GM21786 (cell line): ENCODE data around the gene ERFL.
"Not testable (repeated sequence)": the region's sequence is repeated elsewhere in the genome, so short reads cannot be mapped to it uniquely, and the experiment has no call there.

ENCODE experiments used
- ATAC-seq: cut with Tn5 transposase; IDR thresholded peaks from one replicate; pipeline ENCODE4 v1.9.1; 2021; ENCODE audit not compliant: unreplicated experiment

Gene ERFL

GRCh38 chr19:41879670-41880328, 48.5 kb downstream of the ERFL start:
- no peak for ATAC-seq

GRCh38 chr19:41879080-41879479, 49.2 kb downstream of the ERFL start:
- no peak for ATAC-seq

DNA sequence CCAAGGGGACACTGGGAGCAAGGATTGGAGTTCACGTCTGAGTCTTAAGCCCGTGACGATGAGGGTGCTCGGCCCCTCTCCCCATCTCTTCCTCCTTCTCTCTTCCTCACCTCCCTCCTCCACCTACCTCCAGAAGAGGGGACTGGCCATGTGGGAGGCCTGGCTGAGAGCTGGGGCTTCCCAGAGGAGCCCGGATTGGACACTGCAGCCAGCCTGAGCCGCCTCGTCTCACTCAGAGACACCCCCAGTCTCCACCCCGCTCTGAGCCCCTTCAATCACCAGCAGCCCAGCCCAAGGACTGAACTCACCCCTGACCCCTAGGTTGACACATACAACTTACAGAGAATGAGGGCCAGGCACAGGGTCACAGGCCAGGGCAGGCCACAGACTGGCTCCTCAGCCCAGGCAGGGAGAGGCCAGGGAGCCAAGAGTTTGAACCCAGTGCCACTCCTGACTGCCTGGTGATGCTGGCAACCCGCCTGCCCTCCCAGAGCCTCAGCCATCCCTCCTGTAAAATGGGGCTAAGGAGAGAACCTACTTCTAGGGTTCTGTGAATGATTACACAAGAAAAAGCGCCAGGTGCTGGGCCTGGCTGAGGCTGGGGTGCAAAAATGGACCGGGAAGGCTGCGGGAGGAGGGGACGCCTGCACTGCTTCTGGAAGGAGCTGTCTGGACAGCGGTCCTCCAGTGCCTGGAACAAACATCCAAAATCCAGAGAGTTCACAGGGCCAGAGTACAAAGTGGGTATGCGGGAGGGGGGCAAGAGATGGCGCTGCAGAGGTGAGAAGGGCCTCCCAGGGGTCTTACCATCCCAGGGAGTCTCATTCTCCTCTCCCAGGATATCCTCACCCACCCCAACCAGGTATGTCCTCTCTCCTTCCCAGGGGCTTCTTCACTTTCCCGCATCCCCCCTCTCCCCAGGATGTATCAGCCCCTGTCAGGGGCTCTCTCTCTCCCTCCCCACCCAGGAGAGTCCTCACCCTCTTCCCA, 50.0 kb downstream of the ERFL start:
- ATAC-seq = no peak

GRCh38 chr19:41876847-41877832, 51.1 kb downstream of the ERFL start, which contains the start of gene CD79A:
CD79A (plus strand) TSS chr19:41877279; CDS start chr19:41877305, 26 bp downstream.
- ATAC-seq = peak; percentile 66

DNA sequence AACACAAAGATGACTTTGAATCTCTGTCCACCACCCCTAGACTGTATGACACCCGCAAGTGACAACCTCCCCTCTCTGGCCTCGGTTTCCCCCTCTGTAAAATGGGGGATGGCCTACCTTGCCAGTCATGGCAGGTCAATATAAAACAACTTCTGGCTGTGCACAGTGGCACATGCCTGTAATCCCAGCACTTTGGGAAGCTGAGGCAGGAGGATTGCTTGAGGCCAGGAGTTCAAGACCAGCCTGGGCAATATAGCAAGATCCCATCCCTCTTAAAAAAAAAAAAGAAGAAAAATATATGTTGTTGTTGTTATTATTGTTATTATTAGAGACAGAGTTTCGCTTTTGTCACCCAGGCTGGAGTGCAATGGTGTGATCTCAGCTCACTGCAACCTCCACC, 52.3 kb downstream of the ERFL start:
- not testable (repeated sequence) for ATAC-seq

DNA sequence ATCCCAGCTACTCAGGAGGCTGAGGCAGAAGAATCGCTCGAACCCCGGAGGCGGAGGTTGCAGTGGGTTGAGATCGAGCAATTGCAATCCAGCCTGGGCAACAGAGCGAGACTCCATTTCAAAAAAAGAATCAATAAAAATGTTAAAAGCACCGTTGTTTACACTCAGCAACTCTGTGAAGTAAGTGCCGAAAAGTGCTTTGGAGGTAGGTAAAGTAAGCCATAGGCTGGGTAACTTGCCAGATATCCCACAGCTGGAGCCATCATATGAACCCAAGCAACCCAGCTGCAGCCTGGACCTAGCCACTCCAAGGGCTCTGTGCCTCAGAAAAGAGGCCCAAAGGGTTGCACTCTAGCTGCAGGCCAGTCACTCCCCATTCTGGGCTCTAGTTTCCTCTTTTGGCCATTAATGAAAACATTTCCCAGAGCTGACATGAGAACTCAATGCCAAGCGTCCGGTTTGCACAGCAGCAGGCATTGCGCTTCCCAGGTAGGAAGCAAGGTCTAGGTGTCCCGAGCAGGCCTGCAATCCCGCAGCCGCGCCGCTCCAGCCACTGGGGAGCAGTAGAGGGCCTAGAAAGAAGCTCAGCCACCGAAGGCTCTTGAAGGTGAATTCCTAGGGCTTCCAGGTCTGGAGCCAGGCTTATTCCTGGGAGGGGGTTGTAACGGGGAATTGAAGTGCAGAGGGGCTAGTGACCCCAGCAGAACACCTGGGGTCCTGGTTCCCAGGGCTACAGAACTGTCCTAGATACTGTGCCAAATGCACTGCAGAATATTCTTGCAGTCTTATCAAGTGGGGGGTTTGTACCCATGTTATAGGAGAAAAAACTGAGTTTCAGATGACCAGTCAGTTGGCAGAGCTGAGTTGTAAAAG, 55.2 kb downstream of the ERFL start:
- no peak for ATAC-seq

- no peak for ATAC-seq
Observed at GRCh38 chr19:41872384-41872774, 55.9 kb downstream of the ERFL start.

GRCh38 chr19:41871573-41872383, 56.5 kb downstream of the ERFL start:
- ATAC-seq = no peak

DNA sequence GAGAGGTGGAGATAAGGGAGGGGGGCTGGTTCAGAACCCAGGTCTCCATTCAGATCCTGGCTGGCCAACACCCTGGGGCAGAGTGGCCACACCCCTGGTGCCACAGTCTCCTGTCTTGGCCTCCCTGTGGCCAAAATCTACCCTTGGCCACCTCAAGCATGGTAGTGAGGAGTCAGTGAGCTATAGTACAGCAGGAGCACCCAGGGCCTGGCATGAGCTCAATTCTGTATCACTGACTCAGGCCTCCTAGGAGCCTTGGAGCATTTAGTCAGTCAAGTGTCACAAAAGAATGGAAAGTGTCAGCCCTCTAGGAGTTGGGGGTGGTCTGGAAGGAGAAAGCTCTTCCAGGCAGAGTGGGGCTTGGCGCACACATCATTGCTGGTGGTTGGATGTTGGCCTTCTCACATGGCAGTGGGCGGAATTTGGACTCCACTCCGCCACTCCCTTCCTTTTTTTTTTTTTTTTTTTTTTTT, 57.8 kb downstream of the ERFL start:
- ATAC-seq = no peak

- ATAC-seq = no peak
Observed at GRCh38 chr19:41869374-41869955, 58.8 kb downstream of the ERFL start.

DNA sequence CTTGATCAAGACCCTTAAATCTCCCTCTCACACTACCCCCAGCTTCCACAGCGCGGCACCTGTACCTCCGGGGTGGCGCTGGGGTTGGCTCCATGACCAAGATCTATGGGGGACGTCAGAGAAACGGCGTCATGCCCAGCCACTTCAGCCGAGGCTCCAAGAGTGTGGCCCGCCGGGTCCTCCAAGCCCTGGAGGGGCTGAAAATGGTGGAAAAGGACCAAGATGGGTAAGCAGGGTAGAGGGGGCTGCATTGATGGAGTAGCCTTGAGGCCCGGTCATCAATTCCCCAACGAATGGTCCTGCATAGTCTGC, 59.3 kb downstream of the ERFL start:
- ATAC-seq = no peak

- ATAC-seq = no peak
Observed at GRCh38 chr19:41868120-41868988, 59.9 kb downstream of the ERFL start.

DNA sequence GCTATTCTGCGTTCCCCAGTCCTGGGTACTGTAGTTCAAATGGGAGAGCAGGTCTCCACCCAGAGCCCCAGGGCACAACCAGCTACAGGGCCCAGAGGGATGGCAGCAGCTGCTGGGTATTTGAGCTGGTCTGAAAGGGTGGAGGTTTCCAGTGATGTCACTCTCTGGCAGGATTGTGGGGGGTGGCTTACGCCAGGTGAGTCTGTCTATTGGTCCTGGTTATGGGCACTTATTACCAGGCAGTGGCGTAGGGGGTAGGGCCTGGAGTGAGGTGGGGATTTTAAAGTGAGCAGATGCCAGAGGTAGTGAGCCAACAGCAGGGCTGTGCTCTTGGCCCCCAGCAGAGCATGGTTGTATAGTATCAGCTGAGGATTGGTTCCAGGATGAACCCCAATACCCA, 62.0 kb downstream of the ERFL start:
- ATAC-seq = no peak

DNA sequence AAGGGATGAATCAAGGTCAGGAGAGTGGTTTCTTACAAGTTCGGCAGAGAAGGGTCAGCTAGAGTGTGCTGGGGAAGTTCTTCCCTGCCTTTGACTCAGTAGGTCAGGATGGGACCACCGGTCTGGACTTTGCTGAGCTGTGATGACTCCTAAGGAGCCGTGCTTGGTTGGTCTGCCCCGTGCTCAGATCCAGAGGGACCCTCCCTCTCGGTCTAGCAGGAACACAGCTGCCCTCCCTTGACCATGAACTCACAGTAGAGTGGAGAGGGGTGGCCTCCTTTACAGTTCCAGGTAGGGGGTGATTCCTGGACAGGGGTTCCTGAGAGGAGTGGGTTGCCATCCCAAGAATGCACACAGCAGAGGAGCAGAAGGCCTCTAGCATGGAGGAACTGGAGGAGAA, 63.9 kb downstream of the ERFL start:
- no peak for ATAC-seq

DNA sequence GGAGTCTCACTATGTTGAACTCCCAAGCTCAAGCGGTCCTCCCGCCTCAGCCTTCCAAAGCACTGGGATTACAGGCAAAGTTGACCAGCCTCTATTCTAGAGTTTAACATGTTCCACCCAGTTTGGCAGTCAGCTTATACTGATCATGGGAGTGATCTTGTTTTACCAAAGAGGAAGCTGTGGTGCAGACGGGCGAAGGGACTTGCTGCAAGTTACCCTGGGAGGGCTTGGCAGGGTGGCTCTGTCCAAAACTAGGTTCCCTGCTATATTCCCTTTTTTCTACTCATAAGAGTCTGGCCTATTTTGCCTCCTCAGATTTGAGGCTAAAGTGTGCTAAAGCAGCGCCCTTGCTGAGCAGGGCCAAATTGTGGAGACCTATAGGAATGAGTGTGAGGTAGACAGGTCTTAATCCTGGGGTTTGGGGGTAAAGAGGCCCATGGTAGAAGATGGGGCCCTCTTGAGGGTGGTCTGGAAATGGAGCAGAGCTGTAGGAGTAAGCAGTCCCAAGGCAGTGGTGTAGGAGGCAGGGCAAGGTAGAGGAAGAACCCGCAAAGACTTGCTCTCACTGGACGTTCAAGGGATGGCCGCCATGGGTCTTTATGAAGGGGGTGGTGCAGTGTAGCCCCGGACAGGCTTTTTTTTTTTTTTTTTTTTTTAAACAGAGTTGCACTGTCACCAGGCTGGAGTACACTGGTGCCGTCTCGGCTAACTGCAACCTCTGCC, 64.9 kb downstream of the ERFL start:
- no peak for ATAC-seq

DNA sequence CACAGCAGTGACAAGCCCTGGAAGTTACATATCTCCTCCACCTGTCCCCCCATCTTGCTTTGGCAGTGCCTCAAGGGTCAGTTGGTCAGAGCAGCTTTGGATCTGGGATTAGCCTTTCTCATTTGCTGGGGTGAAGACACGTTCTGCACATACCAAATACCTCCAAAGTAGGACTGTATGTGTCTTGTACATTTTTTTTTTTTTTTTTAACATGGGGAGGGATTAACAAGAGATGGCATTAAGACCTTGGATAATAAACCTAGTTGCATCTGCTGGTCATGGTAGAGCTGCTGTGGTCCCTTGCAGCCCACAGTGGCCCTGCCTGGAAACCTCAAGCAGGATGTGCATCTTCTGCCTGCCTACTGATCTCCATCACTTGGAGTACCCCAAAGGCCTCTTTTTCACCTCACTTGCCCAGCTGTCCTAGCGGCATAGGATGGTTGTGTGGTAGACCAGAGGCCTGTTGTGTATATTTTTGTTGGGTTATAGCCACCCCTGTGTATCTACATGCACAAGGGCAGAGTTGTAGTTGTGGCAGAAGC, 65.7 kb downstream of the ERFL start:
- no peak for ATAC-seq

DNA sequence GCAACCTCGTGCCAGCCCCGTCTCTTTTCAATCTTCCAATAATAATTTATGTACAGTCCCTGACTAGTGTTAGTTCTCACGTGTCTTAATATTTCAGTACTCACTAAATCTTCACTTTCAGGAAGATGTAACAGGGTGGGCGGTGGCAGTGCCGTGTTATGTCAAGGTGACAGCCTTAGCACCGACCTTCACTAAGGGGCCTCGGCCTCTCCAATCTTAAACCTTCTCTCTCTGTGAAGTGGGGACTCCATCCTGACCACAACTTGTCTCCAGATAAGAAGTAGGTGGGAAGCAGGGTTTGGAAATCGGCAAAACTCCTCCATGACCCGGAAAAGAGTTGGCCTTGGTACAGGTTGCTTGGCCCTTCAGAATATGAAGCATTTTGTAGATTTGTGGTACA, 66.4 kb downstream of the ERFL start:
- no peak for ATAC-seq
